Astrocyte of the cerebellum (primary cell): ENCODE results near the gene MGAT4A.
"Not testable (repeated sequence)": the region's sequence is repeated elsewhere in the genome, so short reads cannot be mapped to it uniquely, and the experiment has no call there.

Source experiments
- DNase-seq: peaks from one replicate; pipeline ENCODE4 v3.0.0-alpha.2; 2011; ENCODE audit warnings: low read depth
- H3K4me3 ChIP-seq: 2 replicates; pipeline ENCODE4 v1.5.1; 2011; ENCODE audit warnings: mild to moderate bottlenecking, low read depth, low read length, moderate library complexity
- CTCF ChIP-seq: IDR thresholded peaks from 2 replicates; pipeline ENCODE4 v1.5.1; 2012; ENCODE audit warnings: low read length, low read depth, moderate library complexity, mild to moderate bottlenecking; ENCODE audit errors: missing control alignments
- in situ Hi-C: cut with HindIII; loops from 2 replicates; pipeline ENCODE4 v1.10.0; 2017; ENCODE audit warnings: low sequenced_read_pairs

Gene MGAT4A

GRCh38 chr2:98761267-98761781 lies 30.4 kb upstream of the MGAT4A start:
- no peak for DNase-seq

GRCh38 chr2:98759827-98760625 lies 29.1 kb upstream of the MGAT4A start:
- in situ Hi-C loops, result no loop called here
- H3K4me3 ChIP-seq, result no peak overlapping the region
- TF ChIP-seq CTCF, result no peak
- DNase-seq, result no peak

More at GRCh38 chr2:98761267-98761781, 30.4 kb upstream of the MGAT4A start:
- H3K4me3 ChIP-seq, result no peak overlapping the region
- TF ChIP-seq CTCF, result no peak
- in situ Hi-C loops, result no loop called here

GRCh38 chr2:98759338-98759737 lies 28.4 kb upstream of the MGAT4A start:
- no peak overlapping the region for H3K4me3 ChIP-seq
- in situ Hi-C loops, result no loop called here
- no peak for TF ChIP-seq CTCF
- no peak for DNase-seq

GRCh38 chr2:98757904-98758421 lies 27.0 kb upstream of the MGAT4A start:
- in situ Hi-C loops, result no loop called here
- peak; percentile 96 for DNase-seq
- H3K4me3 ChIP-seq, result no peak overlapping the region
- peak; percentile 5 for TF ChIP-seq CTCF

- DNase-seq, result no peak
- TF ChIP-seq CTCF, result no peak
- in situ Hi-C loops, result no loop called here
- no peak overlapping the region for H3K4me3 ChIP-seq
Observed at GRCh38 chr2:98753801-98754200, 22.9 kb upstream of the MGAT4A start.

- H3K4me3 ChIP-seq, in situ Hi-C loops, DNase-seq: not testable (repeated sequence)
Observed at GRCh38 chr2:98752711-98753110, 21.8 kb upstream of the MGAT4A start.

- DNase-seq, result no peak
- no peak for TF ChIP-seq CTCF
- H3K4me3 ChIP-seq, result no peak overlapping the region
- in situ Hi-C loops, result no loop called here
Observed at GRCh38 chr2:98751748-98752147, 20.8 kb upstream of the MGAT4A start.
